GM18951 (cell line): ENCODE data around the gene LAMC2.
"Not testable (repeated sequence)": the region's sequence is repeated elsewhere in the genome, so short reads cannot be mapped to it uniquely, and the experiment has no call there.

Experiments
- POLR2A ChIP-seq: IDR thresholded peaks from 4 replicates; pipeline ENCODE4 v1.6.1; 2011; ENCODE audit warnings: mild to moderate bottlenecking; ENCODE audit not compliant: insufficient read length, insufficient read depth; ENCODE audit errors: extremely low read depth
- in situ Hi-C: fragments of 300-500 bp; cut with MboI; formaldehyde crosslinking; loops from one replicate; pipeline ENCODE4 v1.12.0; 2022; ENCODE audit warnings: low sequenced_read_pairs, mixed read lengths, inconsistent platforms; ENCODE audit not compliant: unreplicated experiment

LAMC2 gene

DNA sequence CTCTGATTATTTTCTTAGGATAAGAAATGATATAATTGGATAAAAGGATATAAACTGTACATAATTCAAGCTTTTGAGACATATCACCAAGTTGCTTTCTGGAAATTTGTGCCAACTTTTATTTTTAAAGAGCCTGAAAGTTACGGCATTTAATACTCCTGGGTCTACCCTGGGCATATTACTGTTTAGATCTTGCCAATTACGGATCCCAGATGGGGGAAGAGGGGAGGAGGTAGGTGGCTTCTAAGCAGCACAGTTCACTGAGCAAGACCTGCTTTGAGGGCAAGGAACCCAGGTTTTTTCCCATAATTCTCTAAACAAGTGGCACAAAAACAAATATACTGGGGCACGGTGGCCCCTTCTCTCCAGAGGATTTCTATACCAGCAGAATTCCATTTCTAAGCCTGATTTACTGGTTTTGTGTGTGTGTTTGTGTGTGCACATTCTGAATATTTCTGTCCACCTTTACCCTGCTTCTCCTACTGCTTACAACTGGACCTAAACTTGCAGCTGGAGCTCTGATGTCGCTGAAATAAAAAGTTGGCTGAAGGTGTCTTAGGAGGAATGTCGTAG, 76.7 kb downstream of the LAMC2 start:
- no peak for TF ChIP-seq POLR2A
- in situ Hi-C loops = no loop called here

DNA sequence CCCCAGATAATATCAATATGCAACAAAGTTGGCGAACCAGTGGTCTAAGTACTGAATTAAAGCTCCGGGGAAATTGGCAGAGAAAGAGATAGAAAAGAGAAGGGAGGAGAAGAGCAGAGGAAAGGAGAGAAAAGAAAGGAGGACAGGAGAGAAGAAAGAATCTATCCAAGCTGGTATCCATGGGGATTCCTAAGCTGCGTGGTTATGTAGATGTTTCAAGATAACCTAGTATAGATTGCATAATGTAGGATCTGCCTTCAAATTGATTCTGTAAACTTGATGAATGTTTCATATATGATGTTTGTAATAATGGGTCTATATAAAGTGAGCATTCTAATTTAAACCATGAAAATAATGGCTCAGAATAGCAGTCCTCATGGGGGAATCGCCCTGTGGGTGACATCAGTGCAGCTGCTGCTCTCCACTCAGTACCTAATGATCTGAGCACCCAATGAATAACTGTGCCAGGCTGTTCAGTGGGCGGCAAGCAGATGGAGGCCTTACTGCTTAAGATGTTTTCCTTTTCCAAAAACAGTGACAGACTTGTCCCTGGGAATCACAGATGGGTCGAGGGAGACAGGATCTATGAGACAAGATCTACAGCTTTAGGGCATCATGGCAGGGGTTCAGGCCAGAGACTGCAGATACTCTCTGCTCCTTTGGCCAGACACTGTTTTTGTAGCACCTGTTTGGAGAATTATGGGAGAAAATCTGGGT, 78.0 kb downstream of the LAMC2 start:
- in situ Hi-C loops = no loop called here
- no peak for TF ChIP-seq POLR2A

DNA sequence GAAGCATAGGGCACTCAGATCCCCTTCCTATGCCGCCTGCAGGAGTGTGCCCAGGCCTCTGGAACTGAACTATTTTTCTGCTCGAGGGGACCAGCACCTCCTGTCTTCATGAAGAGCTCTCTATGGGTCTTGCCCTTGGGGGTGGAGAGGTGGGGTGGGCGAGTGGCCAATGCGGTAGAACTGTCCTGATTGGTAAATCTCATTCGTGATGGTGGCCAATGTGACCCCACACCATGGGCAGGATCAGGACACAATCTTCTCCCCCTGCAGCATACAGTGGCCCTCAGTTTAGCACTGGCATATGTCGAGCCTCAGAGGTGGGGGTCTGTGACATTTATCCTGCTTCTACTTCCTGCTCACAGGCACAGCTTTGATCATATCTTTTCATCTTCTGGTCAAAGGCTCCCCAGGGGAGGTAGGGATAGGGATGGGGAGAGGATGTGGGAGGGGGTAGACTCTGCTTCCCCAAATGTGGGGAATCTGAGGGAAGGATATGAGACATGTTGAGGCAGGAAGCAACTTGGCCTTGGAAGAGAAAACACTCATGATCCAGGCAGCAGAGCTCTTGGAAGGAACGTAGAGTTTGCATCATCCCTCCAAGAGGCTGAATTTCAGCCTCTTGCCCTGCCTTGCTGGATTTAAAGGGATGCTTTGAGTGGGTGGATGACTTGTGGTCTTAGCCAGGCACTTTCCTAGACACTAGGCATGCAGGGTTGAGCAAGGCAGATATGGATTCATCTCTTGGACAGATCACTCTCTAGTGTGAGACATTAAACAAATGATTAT, 81.8 kb downstream of the LAMC2 start:
- TF ChIP-seq POLR2A = no peak
- in situ Hi-C loops = no loop called here

GRCh38 chr1:183270541-183271141, 84.6 kb downstream of the LAMC2 start:
- in situ Hi-C loops = no loop called here
- no peak for TF ChIP-seq POLR2A

DNA sequence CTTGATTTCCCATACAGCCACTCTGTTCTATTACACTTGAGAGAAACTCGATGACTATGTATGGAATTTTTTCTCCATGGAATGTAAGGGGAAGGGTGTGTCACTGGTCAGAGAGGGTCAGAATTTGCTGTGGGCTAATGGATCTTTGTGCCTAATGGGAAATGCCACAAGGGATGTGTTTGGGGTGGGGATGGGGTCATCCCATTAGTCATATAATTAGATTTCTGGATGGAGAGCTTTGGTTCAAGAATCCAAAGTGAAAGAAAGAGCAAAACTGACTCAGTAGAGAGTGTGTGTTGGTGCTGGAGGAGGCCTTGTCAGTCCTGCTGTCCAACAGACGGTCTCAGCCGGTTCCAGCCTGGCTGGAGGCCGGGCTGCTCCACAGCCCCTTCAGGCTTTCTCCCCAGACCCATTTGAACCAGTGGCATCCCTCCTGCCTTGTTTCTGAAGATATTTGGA, 86.4 kb downstream of the LAMC2 start:
- in situ Hi-C loops = no loop called here
- no peak for TF ChIP-seq POLR2A

GRCh38 chr1:183273300-183273699, 87.2 kb downstream of the LAMC2 start:
- TF ChIP-seq POLR2A = no peak
- in situ Hi-C loops = no loop called here

DNA sequence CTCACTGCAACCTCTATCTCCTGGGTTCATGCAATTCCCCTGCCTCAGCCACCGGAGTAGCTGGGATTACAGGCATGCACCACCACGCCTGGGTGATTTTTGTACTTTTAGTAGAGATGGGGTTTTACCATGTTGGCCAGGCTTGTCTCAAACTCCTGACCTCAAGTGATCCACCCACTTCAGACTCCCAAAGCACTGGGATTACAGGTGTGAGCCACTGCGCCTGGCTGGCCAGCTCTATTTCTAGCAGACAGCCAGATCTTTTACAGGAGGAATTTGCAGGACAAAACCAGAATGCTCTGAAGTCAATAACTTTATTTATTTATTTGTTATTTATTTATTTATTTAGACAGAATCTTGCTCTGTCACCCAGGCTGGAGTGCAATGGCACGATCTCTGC, 87.9 kb downstream of the LAMC2 start:
- in situ Hi-C loops = not testable (repeated sequence)

GRCh38 chr1:183274836-183275235, 88.8 kb downstream of the LAMC2 start:
- no peak for TF ChIP-seq POLR2A
- in situ Hi-C loops = loop anchor here (25.0 kb wide), 1 partner anchor 637 kb away; no protein-coding TSS in a partner anchor

DNA sequence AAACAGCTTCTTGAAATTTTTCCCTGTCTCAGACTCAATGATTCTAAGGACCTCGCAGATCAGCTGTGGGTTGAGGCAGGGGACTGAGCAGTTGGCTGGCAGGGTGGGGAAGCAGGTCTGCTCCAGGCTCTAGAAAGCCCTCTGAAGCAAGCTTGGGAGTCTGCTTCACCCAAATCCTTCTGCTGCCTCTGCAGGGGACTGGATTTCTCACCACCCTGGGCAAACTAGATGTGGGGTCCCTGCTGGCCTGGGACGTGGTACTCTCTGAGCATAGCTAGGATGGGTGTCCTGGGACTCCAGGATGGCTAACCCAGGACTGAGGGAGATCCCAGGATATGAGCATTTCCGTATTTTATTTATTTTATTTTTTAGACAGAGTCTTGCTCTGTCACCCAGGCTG, 89.3 kb downstream of the LAMC2 start:
- in situ Hi-C loops = loop anchor here (25.0 kb wide), 1 partner anchor 637 kb away; no protein-coding TSS in a partner anchor
- no peak for TF ChIP-seq POLR2A

DNA sequence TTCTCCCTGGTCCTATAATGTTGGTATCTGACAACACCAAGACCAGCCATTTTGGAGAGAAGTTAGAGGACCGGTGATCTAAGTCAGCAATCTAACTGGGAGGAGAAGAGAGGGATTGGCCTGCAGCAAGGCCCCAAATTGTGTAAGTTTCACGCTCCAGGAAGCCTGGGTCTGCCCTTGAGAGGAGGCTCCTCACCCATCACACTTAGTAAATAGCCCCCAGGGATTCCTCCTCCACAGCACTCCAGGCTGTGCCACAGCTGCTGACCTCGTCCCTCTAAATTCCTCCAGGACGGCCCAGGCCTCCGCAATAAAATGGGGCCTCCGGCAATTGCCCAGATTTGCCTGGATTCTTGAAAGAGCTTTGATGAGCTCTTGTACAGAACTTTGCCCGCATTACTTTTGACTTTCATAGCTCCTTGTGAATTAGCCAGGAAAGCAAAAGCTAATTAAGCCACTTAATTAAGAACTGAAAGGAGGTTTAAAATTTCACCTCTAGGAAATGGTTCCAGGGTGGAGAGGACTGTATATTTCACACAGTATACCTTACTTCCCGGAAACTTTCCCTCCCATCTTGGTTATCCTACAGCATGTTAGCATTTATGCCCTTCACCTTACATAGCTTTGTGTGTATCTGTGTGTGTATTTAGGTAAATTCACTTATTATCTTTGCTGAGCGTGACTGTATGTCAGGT, 90.5 kb downstream of the LAMC2 start:
- TF ChIP-seq POLR2A = no peak
- in situ Hi-C loops = loop anchor here (25.0 kb wide), 1 partner anchor 636 kb away; no protein-coding TSS in a partner anchor

DNA sequence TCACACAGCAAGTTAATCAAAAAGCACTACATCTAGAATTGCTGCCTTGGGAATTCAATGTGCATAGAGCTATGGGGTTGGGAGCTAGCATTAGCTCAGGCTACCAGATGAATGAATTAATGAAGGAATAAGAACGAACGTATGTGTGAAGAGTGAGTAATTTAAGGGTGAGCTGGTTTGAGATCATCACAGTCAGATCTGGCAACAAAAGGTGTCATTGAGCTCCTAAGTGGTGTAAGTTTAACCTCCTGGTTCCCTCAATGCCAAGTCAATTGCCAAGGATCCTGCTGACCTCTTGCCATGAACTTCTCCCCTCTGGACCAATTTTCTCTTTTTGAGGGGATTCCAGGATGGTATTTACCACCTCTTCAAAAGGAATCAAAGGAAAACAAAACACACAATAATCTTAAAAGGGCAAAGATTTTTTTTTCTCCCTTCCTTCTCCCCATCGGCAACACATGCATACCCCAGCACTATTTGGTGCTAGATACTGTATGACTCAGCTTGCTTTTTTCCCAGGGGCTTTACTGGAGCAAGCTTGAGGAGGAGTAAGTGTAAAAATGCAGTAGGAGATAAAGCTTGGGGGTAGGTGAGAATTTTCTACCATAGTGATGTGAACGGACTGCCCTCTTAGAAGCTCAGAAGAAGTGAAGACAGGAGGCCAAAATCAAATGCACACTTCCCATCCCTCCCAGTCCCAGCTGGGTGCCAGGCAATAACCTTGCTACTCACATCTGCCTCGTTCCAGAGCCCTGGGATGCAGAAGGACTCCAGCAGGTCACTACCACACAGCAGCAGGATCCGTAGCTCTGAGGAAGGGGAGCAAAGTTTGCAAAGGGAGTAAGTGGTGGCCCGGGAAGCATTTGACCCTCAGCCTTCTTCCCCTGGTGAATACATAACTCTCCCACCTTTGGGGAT, 92.0 kb downstream of the LAMC2 start:
- no peak for TF ChIP-seq POLR2A
- in situ Hi-C loops = loop anchor here (25.0 kb wide), 1 partner anchor 634 kb away; no protein-coding TSS in a partner anchor
